Thyroid gland (tissue), 4 donors: ENCODE measurements around the gene ACSM2A.
"Not testable (repeated sequence)": the region's sequence is repeated elsewhere in the genome, so short reads cannot be mapped to it uniquely, and the experiment has no call there.

Experiments used
- POLR2A ChIP-seq, 2 donors: fragments of 450-650 bp; IDR thresholded peaks; one replicate each; pipeline ENCODE4 v1.6.1; 2017; ENCODE audit warnings: antibody characterized with exemption in 2 of 2, mild to moderate bottlenecking in 2 of 2, moderate library complexity in 1 of 2
- TF ChIP-seq, protein P1 (sequence below), 6 experiments: fragments of 200-600 bp in 3 of 6; fragments of 450-650 bp in 3 of 6; sonication (generic) in 3 of 6; IDR thresholded peaks; one replicate each; pipeline ENCODE4 v1.5.1; 2016 to 2019; ENCODE audit warnings: antibody characterized with exemption in 6 of 6, mild to moderate bottlenecking in 2 of 6, inconsistent platforms in 1 of 6, moderate library complexity in 1 of 6

DNA sequence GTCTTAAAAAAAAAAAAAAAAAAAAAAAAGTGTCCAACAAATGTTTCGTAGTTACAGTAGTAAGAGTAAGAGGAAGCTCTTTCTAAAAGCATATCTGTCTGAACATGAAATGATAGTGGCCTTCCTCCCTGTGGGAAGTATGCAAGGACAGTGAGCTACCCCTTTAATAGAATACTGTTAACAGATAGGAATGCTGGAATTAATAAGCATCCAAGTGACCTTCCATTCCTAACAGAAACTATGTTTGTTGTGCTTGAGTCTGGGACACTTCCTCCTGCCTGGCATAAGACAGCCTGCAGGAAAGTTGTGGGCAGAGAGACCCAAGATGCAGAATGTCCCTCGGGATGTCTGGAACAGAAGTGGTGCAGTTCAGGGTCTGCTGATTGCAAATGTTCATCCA lies 12.4 kb upstream of the ACSM2A start:
- TF ChIP-seq, protein P1, sequence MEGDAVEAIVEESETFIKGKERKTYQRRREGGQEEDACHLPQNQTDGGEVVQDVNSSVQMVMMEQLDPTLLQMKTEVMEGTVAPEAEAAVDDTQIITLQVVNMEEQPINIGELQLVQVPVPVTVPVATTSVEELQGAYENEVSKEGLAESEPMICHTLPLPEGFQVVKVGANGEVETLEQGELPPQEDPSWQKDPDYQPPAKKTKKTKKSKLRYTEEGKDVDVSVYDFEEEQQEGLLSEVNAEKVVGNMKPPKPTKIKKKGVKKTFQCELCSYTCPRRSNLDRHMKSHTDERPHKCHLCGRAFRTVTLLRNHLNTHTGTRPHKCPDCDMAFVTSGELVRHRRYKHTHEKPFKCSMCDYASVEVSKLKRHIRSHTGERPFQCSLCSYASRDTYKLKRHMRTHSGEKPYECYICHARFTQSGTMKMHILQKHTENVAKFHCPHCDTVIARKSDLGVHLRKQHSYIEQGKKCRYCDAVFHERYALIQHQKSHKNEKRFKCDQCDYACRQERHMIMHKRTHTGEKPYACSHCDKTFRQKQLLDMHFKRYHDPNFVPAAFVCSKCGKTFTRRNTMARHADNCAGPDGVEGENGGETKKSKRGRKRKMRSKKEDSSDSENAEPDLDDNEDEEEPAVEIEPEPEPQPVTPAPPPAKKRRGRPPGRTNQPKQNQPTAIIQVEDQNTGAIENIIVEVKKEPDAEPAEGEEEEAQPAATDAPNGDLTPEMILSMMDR (IDR thresholded peaks at IDR 0.05), result not testable (repeated sequence)
- not testable (repeated sequence) for TF ChIP-seq POLR2A (IDR thresholded peaks at IDR 0.05)
